Stimulated activated CD4-positive, alpha-beta T cell treated with anti-CD3 and anti-CD28 coated beads, Interleukin-4, amount 100 ng/mL, for 1 hour (primary cell): Measurements from ENCODE around the gene MYO9A.

Experiments used
- DNase-seq: peaks from one replicate; pipeline ENCODE4 v3.0.0-alpha.2; 2020

Gene MYO9A

GRCh38 chr15:71830981-71831380 lies 287.0 kb downstream of the MYO9A start:
- DNase-seq: no peak

DNA sequence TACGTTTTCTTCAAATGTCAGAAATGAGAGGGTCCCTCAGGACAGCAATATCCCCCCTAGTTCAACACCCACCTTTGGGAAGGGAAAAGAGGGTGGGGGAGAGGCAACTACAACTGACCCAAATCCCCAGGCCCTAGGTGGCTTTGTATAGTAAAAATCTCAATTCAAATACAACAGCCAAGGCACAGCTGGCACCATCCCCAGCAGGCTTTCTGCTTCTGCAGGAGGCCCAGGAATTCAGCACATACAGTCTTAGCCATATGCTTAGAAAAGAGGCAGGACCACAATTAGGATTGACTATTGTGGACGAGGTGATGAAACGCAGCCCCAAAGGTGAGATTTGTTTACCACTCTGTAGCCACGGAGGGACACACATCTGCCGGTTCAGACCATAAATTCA lies 291.8 kb downstream of the MYO9A start:
- DNase-seq: no peak

DNA sequence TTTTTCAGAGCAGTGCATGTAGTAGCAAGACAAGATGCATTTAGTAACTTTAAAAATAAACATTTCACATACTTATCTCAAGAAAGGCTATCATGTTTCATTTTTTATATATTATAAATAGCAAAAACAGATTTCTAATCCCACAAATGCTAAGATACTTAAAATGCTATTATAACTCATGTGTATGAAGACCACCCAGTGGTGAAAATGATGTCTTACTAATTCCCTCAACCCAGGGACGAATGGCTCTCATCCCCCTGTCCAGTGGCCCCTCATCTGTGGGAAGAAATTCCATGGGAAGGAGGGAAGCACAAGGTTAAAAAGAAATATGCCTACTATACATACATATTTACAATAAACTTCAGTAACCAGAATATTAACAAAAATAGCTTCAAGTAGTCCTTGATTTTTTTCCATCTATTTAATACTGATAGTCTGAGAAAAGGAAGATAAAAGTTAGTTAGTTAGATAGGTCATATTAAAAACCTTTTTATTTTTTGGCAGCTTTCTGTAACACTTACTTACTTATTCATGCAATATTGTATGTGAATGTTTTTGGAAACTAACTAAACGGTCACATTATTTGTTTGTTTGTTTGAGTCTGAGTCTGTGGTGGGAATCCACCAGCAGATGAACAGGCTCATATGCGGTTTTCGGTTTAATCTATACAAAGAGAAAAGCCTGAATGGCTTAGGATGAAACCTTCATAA lies 292.8 kb downstream of the MYO9A start:
- no peak for DNase-seq

DNA sequence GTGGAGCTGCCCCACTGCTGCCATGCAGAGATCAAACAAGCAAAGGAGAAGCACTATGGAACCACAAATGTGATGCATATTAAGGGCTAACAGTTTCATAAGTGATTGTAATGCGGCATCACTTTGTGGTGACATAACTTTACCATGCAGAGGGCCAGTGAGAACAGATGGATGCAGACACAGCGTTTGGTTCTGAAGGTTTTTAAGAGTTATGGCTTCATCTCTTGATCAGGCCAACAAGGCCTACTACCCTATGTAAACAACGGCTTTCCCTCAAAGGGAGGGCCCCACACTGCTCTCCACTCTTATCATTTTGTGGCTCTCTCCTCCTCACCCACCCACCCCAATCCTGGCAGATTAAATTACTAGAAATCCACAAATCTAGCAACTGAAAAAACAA lies 294.1 kb downstream of the MYO9A start:
- DNase-seq: no peak

DNA sequence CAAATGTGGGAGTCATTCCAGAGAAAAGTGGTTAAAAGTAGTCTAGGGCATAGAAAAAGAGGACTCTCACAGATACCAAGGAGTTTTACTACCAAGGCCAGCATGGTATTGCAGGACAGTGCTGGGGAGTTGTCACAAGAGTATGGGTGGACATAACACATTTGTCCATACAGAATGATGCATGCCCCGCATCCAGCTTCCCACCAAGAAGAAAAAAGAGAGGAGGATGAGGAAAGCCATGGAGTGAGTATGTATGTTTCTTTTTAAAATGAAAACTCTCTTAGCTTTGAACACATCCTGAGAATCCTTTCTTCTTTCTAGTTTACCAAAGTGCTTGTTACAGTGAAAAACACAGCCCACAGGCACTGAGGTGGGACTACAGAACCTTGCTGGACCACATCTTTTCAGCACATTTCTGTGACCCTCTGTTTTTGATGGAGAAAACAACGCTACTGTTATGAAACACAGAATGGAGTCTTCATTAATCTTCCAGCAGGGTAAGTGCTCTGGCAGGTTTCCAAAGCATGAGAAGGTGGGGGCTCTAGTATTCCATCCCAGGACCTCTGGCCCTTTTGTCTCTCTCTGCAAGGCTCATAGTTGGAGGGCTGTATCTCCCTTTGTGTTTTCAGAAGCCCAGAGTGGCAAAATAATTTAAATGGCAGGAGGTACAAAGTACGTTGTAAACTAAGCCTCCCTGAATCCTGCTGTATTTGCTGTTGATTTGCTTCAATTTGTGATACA lies 294.9 kb downstream of the MYO9A start:
- DNase-seq: no peak

GRCh38 chr15:71821547-71822129 lies 296.3 kb downstream of the MYO9A start:
- DNase-seq: no peak

- no peak for DNase-seq
These were observed 297.8 kb downstream of the MYO9A start for GRCh38 chr15:71820127-71820526.

- DNase-seq: no peak
These were observed 300.6 kb downstream of the MYO9A start for GRCh38 chr15:71817351-71817750.

DNA sequence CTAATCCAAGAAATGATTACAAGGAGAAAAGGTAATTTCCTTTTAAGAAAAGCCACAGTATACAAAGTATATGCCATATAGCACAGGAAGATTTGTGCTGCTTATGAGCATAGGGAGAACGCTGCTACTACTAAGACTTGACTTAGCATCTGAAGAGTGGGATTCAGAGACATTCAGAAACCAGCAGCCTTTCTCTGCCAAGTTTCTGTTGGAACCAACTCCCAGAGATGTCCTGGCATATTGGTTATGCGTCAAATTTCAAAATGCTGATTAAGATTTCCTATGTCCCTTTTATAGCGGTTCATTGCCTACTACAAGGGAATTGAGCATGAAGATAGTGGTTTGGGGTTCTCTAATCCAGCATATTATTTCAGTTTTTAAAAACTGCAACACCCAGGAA lies 302.6 kb downstream of the MYO9A start:
- DNase-seq: no peak

DNA sequence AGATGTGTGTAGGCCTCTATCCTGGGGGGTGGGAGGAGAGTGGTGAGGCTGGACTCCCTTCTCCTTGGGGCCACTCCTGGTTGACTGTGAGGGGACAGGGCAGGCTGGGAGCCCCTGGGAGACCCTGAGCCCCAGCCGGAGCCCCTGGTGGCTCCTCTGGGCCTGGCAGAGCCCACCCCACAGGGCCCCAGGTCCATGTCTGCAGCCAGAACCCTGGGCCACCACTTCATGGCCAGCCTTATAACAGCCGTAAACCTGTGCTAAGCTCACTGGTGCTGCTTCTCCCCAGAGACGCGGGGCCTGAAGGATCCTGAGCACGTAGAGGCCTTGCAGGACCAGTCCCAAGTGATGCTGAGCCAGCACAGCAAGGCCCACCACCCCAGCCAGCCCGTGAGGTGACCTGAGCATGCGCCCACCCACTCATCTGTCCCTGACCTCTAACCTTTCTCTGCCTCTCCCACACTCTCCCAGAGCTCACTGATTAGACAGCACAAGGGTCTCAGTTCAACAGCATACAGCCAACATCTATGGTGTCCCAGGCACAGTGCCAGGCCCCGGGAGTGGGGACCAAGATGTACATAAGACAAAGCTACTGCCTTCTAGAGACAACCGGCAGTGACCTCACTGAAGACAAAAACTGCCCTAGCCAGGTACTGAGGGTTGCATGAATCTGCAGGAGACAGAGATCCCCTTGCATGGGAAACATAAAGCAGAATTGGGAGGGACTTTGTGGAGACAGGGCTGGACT lies 304.1 kb downstream of the MYO9A start:
- DNase-seq: no peak

- DNase-seq: no peak
These were observed 304.8 kb downstream of the MYO9A start for GRCh38 chr15:71812966-71813722.

GRCh38 chr15:71811752-71812735 lies 305.9 kb downstream of the MYO9A start:
- DNase-seq: no peak

DNA sequence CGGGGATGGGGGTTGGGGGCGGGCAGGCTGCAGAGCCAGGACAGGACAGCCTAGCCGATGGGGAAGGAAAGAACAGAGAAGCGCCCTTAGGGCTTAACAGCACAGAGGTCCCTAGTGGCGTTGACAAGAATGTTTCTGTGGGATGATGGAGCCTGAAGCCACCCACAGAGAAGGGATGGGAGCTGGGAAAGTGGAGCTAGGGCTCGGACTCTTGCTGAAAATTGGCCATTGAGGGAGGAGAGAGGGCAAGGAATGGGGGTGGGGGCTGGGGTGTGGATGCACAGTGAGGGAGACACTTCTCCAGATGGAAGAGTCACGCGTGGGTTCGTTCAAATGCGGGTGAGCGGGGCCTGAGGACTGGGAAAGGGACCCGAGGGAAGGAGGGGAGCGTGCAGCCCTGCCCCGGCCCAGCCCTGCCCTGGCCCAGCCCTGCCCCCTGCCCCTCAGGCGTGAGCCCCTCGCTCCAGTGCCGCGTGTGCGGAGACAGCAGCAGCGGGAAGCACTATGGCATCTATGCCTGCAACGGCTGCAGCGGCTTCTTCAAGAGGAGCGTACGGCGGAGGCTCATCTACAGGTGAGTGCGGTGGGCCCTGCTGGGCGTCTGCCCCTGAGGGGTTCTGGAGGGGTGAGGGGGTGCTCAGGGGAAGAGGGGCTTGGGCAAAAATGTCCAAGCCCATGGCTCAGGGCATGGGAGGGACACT lies 306.8 kb downstream of the MYO9A start:
- DNase-seq: no peak

GRCh38 chr15:71810256-71811035 lies 307.5 kb downstream of the MYO9A start, which contains the start of gene NR2E3:
Gene NR2E3, plus strand, starts transcription at chr15:71810554. Its CDS starts 190 bp downstream, at chr15:71810744.
- no peak for DNase-seq

- no peak for DNase-seq
These were observed 308.6 kb downstream of the MYO9A start for GRCh38 chr15:71809346-71809745.

GRCh38 chr15:71808311-71809020 lies 309.5 kb downstream of the MYO9A start:
- no peak for DNase-seq

- no peak for DNase-seq
These were observed 310.3 kb downstream of the MYO9A start for GRCh38 chr15:71807691-71808091.

DNA sequence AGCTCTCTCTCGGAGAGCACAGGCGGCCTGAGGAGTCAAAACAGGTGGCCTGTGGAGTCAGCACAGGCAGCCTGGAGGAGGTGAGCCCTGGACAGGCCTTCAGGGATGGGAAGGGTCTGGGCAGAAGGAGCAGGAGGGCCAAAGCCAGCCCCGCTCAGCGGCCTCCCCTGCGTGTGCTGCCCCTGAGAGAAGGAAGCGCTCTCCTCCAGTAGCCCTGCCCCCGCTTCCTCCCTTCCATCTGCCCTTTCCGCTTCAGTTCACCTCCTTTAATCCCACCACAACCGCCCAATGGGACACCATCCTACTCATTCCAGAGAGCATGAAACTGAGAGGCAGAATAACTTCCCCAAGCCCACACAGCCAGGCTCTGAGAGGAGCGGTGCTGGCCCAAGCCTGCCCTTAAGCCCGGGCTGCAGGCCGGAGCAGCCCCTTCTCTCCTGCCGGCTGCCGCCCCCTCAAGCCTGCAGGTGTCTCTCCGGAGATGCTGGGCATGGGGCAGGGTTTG lies 310.8 kb downstream of the MYO9A start:
- no peak for DNase-seq

- DNase-seq: no peak
These were observed 311.5 kb downstream of the MYO9A start for GRCh38 chr15:71806452-71806931.
